Brain microvascular endothelial cell (primary cell): ENCODE results near the gene SPATA6.

Source experiments
- DNase-seq: peaks from one replicate; pipeline ENCODE4 v3.0.0-alpha.2; 2020
- H3K27ac ChIP-seq: fragments of 250-450 bp; sonication (Bioruptor Pico); 2 replicates; pipeline ENCODE4 v1.5.1; 2020; ENCODE audit warnings: mild to moderate bottlenecking, moderate library complexity
- H3K27me3 ChIP-seq: fragments of 250-450 bp; sonication (Bioruptor Pico); replicated peaks from 2 replicates; pipeline ENCODE4 v1.5.1; 2020; ENCODE audit warnings: mild to moderate bottlenecking
- H3K36me3 ChIP-seq: fragments of 250-450 bp; sonication (Bioruptor Pico); replicated peaks from 2 replicates; pipeline ENCODE4 v1.5.1; 2020; ENCODE audit warnings: mild to moderate bottlenecking
- H3K4me3 ChIP-seq: 2 replicates; pipeline ENCODE4 v1.5.1; 2011; ENCODE audit warnings: low read depth, mild to moderate bottlenecking, control low read depth, low read length, moderate library complexity
- CTCF ChIP-seq: IDR thresholded peaks from 2 replicates; pipeline ENCODE4 v1.5.1; 2011; ENCODE audit warnings: low read depth, mild to moderate bottlenecking, moderate library complexity, low read length, control low read depth, inconsistent platforms; ENCODE audit errors: missing control alignments
- in situ Hi-C: cut with HindIII; loops from 2 replicates; pipeline ENCODE4 v1.10.0; 2017; ENCODE audit warnings: low sequenced_read_pairs, low pct_ligation_motif_present

The SPATA6 gene

DNA sequence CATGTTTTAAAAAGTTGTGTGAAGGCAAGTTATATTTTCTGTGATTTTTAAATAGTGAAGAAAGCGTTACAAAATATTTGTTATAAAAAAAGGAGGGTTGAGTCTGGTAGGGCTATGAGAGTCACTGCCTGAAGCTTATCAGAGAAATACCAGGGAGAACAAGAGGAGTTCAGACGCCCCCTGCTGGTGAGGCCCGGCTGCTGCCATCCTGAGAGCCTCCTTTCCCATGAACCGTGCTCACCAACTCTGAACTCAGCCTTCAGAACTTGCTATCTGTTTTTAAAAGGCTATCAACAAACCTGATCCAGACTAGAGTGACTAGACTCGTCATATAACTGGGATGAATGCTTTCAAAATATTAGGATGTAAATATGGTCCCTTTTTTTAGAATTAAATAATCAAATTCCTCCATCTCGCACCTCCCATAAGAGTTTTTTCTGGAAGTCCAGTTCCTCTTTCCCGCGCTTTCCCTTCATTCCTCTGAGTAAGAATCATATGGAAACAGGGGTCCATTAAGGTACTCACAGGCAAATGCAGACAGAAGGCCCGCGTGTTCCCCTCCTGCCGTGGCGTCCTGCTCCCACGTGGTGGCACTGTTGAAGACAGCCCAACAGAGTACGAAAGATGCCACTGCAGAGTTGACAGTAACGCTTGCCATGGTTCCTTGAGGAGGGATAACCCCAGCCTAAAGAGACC is 26.2 kb upstream of the SPATA6 start:
- H3K27me3 ChIP-seq, result no peaks in the 10 kb centered on the region
- in situ Hi-C loops, result no loop called here
- TF ChIP-seq CTCF, result peak; percentile 97
- H3K27ac ChIP-seq, result no peak overlapping the region
- no peak overlapping the region for H3K4me3 ChIP-seq
- no peaks in the 10 kb centered on the region for H3K36me3 ChIP-seq
- peak; percentile 79 for DNase-seq

DNA sequence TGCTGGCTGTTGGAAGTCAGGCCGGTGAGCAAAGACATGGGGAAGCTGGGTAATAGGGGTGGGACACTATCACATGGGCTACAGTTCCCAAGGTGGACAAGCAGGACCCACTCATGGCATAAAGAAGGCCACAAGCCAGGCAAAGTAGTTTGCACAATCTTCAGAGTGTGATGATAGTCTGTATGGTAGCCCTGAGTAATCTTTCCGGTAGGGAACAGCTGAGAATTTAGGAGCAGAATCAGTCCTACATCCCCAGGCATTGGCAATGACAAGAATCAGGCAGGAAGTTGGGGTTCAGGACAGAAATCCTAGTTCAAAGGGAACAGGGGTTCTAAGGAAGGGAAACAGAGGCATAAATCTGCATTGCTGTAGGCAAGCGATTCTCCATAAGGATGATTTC is 23.9 kb upstream of the SPATA6 start:
- Histone ChIP-seq H3K36me3 (no peaks in the 10 kb centered on the region), H3K27me3 (no peaks in the 10 kb centered on the region), H3K27ac (no peak overlapping the region), H3K4me3 (no peak overlapping the region)
- DNase-seq, result no peak
- TF ChIP-seq CTCF, result no peak
- in situ Hi-C loops, result no loop called here

- Histone ChIP-seq H3K36me3 (no peaks in the 10 kb centered on the region), H3K27me3 (no peaks in the 10 kb centered on the region), H3K4me3 (no peak overlapping the region), H3K27ac (no peak overlapping the region)
- no peak for TF ChIP-seq CTCF
- in situ Hi-C loops, result no loop called here
- no peak for DNase-seq
These were observed 23.2 kb upstream of the SPATA6 start for GRCh38 chr1:48495166-48495565.

DNA sequence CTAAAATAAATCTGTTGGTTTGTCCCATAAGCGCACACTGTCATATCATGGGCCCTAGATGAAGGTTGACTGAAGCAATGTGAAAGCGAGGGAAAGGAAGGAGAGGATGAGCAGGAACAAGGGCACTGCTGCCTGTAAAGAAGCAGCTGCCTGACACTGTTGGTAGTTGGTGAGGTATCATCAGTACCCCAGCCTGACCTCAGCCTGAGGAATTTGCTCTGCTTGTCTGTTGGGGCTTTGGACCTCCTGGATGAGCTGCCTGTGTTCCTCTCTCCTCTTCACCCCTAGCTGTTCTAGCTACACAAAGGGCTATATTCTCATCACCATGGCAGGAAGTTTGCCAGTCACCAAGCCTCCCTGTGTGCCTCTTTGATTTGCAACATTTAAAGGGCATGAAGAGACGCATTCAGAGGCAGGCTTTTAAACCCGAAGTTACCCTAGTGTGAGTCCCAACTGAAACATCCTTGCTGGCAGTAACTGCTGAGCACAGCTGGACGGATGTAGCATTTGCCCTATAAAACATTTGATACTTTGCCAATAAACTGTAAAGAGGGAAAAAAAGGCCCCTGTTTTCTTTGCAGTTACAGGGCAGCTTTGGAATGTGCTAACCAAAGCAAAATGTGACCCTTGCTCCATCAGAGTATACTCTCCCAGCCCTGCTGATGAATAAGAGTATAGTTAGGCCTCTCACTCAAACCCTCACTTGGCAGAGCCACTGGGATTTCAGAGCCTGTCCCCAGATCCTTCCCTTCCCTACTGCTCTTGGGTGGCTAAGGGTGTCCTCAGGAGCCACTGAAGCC is 22.2 kb upstream of the SPATA6 start:
- Histone ChIP-seq H3K4me3 (no peak overlapping the region), H3K27me3 (no peaks in the 10 kb centered on the region), H3K27ac (no peak overlapping the region), H3K36me3 (no peaks in the 10 kb centered on the region)
- no peak for TF ChIP-seq CTCF
- in situ Hi-C loops, result no loop called here
- DNase-seq, result peak; percentile 79

DNA sequence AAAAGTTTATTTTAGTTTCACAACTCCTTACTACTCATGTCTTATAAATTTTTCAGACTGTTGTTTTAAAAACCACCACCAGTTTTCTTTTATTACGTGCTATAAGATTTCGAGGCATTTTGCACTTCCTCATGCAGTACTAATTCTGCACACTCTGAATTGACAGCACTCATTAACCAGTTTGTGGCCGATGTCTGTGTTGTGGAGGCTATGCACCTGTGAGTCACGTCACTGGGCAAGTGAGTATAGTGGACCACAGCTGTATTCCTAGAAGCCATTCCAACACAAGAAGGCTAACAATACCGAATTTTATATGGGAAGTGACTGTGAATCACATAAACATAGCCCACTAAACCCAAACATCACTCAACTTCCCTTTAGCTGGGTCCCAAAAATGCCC is 21.0 kb upstream of the SPATA6 start:
- no peak for DNase-seq
- Histone ChIP-seq H3K4me3 (no peak overlapping the region), H3K36me3 (no peaks in the 10 kb centered on the region), H3K27me3 (no peaks in the 10 kb centered on the region), H3K27ac (no peak overlapping the region)
- in situ Hi-C loops, result no loop called here
- TF ChIP-seq CTCF, result no peak
